GM19239 (cell line): ENCODE measurements around the gene PHLDB1.

Experiments used
- DNase-seq: peaks from one replicate; pipeline ENCODE4 v3.0.0; 2011; ENCODE audit warnings: low spot score; ENCODE audit not compliant: insufficient read length
- FAIRE-seq: peaks from 2 replicates; lab custom pipeline; 2011; peaks lifted over from hg19 to GRCh38; lab: Jason Lieb, UNC

Gene PHLDB1

GRCh38 chr11:118635642-118636041 lies 28.2 kb downstream of the PHLDB1 start:
- DNase-seq (no peak), FAIRE-seq (no peak)

- FAIRE-seq (no peak), DNase-seq (no peak)
Measured at GRCh38 chr11:118636569-118637290, 29.3 kb downstream of the PHLDB1 start.

GRCh38 chr11:118638726-118639125 lies 31.3 kb downstream of the PHLDB1 start:
- no peak for FAIRE-seq
- DNase-seq, result no peak

- DNase-seq (no peak), FAIRE-seq (no peak)
Measured at GRCh38 chr11:118639899-118640298, 32.5 kb downstream of the PHLDB1 start.

GRCh38 chr11:118640332-118641154 lies 33.1 kb downstream of the PHLDB1 start:
- FAIRE-seq (no peak), DNase-seq (no peak)

GRCh38 chr11:118641397-118642019 lies 34.1 kb downstream of the PHLDB1 start:
- no peak for FAIRE-seq

GRCh38 chr11:118643142-118643994 lies 36.0 kb downstream of the PHLDB1 start:
- no peak for FAIRE-seq
- DNase-seq, result no peak

More at GRCh38 chr11:118641397-118642019, 34.1 kb downstream of the PHLDB1 start:
- DNase-seq, result no peak

- no peak for DNase-seq
- FAIRE-seq, result no peak
Measured at GRCh38 chr11:118643995-118644345, 36.6 kb downstream of the PHLDB1 start.

- no peak for DNase-seq
- FAIRE-seq, result no peak
Measured at GRCh38 chr11:118644496-118644895, 37.1 kb downstream of the PHLDB1 start.

- FAIRE-seq, result no peak
- DNase-seq, result no peak
Measured at GRCh38 chr11:118645066-118645715, 37.8 kb downstream of the PHLDB1 start.

GRCh38 chr11:118646393-118646792 lies 39.0 kb downstream of the PHLDB1 start:
- FAIRE-seq, result no peak
- no peak for DNase-seq

- DNase-seq (no peak), FAIRE-seq (no peak)
Measured at GRCh38 chr11:118648291-118648690, 40.9 kb downstream of the PHLDB1 start.

GRCh38 chr11:118649941-118650340 lies 42.5 kb downstream of the PHLDB1 start:
- DNase-seq (no peak), FAIRE-seq (no peak)

GRCh38 chr11:118650366-118650765 lies 43.0 kb downstream of the PHLDB1 start:
- DNase-seq (no peak), FAIRE-seq (no peak)

GRCh38 chr11:118651820-118652219 lies 44.4 kb downstream of the PHLDB1 start:
- no peak for DNase-seq
- FAIRE-seq, result no peak

- FAIRE-seq, result no peak
- no peak for DNase-seq
Measured at GRCh38 chr11:118652681-118653181, 45.3 kb downstream of the PHLDB1 start.

GRCh38 chr11:118653684-118654390 lies 46.4 kb downstream of the PHLDB1 start:
- DNase-seq (no peak), FAIRE-seq (no peak)

- DNase-seq (no peak), FAIRE-seq (no peak)
Measured at GRCh38 chr11:118655486-118656190, 48.2 kb downstream of the PHLDB1 start.
